ENCODE data around the gene SNAPC5. TPM values are rescaled to one million over a fixed set of nuclear protein-coding genes. Genes with fewer than 3 reads are reported as not detected.

SNAPC5 gene
- total and polyA plus RNA-seq, 10 of the 15 experiments (the other 5 are each of a cell fraction or from before 2014, with no cell fraction given): 14.4 to 53.5 (median 36.9) TPM

- TF ChIP-seq ZBTB4 (CRISPR knock-in tag; IDR thresholded peaks at IDR 0.05) (no peak), SUZ12 (IDR thresholded peaks at IDR 0.05; ENCODE audit: unreplicated experiment) (no peak), KLF5 (IDR thresholded peaks at IDR 0.05; ENCODE audit: partially characterized antibody) (no peak), ZBTB33 (IDR thresholded peaks at IDR 0.05) (no peak), HCFC1 (IDR thresholded peaks at IDR 0.05; ENCODE audit: low read length) (no peak), CEBPZ (IDR thresholded peaks at IDR 0.05; ENCODE audit: low read depth, low read length) (no peak), NKRF (conservative IDR thresholded peaks at IDR 0.05) (no peak), JUNB (IDR thresholded peaks at IDR 0.05) (peak; percentile 52), BCL11A (IDR thresholded peaks at IDR 0.05; ENCODE audit: low read depth, low read length) (0 out of 2 replicates have a peak, but pooled peaks have one; percentile 7), MYC (IDR thresholded peaks at IDR 0.05; ENCODE audit: insufficient read depth, insufficient read length, insufficient replicate concordance, low read length, severe bottlenecking) (no peak), ZNF274 (IDR thresholded peaks at IDR 0.05; ENCODE audit: insufficient read depth, insufficient read length) (no peak), E2F8 (IDR thresholded peaks at IDR 0.05; ENCODE audit: low read depth, partially characterized antibody) (no peak), TAF1 (IDR thresholded peaks at IDR 0.05; ENCODE audit: borderline replicate concordance, low read depth, low read length) (no peak), ATF7 (IDR thresholded peaks at IDR 0.05; ENCODE audit: low read depth) (peak; percentile 91), BMI1 (IDR thresholded peaks at IDR 0.05; ENCODE audit: borderline replicate concordance) (no peak)
Measured at GRCh38 chr15:66472176-66472999, 25.2 kb downstream of the SNAPC5 start (continued).

Measured in GM12878 (cell line).